GM23338 (cell line): ENCODE data around the gene SPRY2. TPM values are rescaled to one million over a fixed set of nuclear protein-coding genes. Genes with fewer than 3 reads are reported as not detected.

Experiments
- ATAC-seq: fragments of 200-7000 bp; cut with Tn5 transposase; 3 replicates; pipeline ENCODE4 v1.9.1; 2020
- DNase-seq: peaks from one replicate; pipeline ENCODE4 v3.0.0-alpha.2; 2015; ENCODE audit warnings: low spot score
- H2AFZ ChIP-seq: fragments of 200-600 bp; sonication (generic); 2 replicates; pipeline ENCODE4 v1.8.0; 2016; ENCODE audit warnings: antibody characterized with exemption, mild to moderate bottlenecking, moderate library complexity
- H3F3A ChIP-seq: fragments of 200-600 bp; sonication (generic); replicated peaks from 2 replicates; pipeline ENCODE4 v1.8.0; 2017; ENCODE audit warnings: antibody characterized with exemption, mixed run types, low read depth
- H3K27ac ChIP-seq: fragments of 200-600 bp; sonication (generic); 2 replicates; pipeline ENCODE4 v1.6.1; 2016; ENCODE audit warnings: low read depth
- H3K27me3 ChIP-seq: fragments of 200-600 bp; sonication (generic); 2 replicates; pipeline ENCODE4 v1.8.0; 2016; ENCODE audit warnings: mild to moderate bottlenecking, mixed run types, moderate library complexity; ENCODE audit not compliant: insufficient read depth
- H3K36me3 ChIP-seq: fragments of 200-600 bp; sonication (generic); 2 replicates; pipeline ENCODE4 v1.8.0; 2016; ENCODE audit warnings: mild to moderate bottlenecking; ENCODE audit not compliant: insufficient read depth
- H3K4me1 ChIP-seq: fragments of 200-600 bp; sonication (generic); 2 replicates; pipeline ENCODE4 v1.8.0; 2016; ENCODE audit warnings: mild to moderate bottlenecking, moderate library complexity; ENCODE audit not compliant: insufficient read depth
- H3K4me2 ChIP-seq: fragments of 200-600 bp; sonication (generic); 2 replicates; pipeline ENCODE4 v1.7.1; 2017; ENCODE audit warnings: mixed run types
- H3K4me3 ChIP-seq: fragments of 200-600 bp; sonication (generic); 2 replicates; pipeline ENCODE4 v1.6.1; 2016; ENCODE audit warnings: mixed run types
- H3K79me2 ChIP-seq: fragments of 200-600 bp; sonication (generic); replicated peaks from 2 replicates; pipeline ENCODE4 v1.8.0; 2017; ENCODE audit warnings: mild to moderate bottlenecking; ENCODE audit not compliant: insufficient read depth
- H3K9me2 ChIP-seq: fragments of 200-600 bp; sonication (generic); 2 replicates; pipeline ENCODE4 v1.8.0; 2017; ENCODE audit not compliant: insufficient read depth
- H4K20me1 ChIP-seq: fragments of 200-600 bp; sonication (generic); replicated peaks from 2 replicates; pipeline ENCODE4 v1.8.0; 2017; ENCODE audit warnings: mild to moderate bottlenecking; ENCODE audit not compliant: insufficient read depth
- H3K27ac Mint-ChIP-seq: 2 replicates; pipeline ENCODE4 v1.8.0; 2020; ENCODE audit warnings: inconsistent platforms, mild to moderate bottlenecking, moderate library complexity, mixed read lengths
- H3K27me3 Mint-ChIP-seq: 3 replicates; pipeline ENCODE4 v1.8.0; 2022; ENCODE audit warnings: low read depth, mild to moderate bottlenecking, moderate library complexity, mixed read lengths, inconsistent platforms; ENCODE audit not compliant: insufficient read depth, poor library complexity
- H3K36me3 Mint-ChIP-seq: 3 replicates; pipeline ENCODE4 v1.8.0; 2021; ENCODE audit warnings: low read depth, mild to moderate bottlenecking, inconsistent platforms, moderate library complexity, mixed read lengths
- H3K4me1 Mint-ChIP-seq: 3 replicates; pipeline ENCODE4 v1.8.0; 2020; ENCODE audit warnings: mild to moderate bottlenecking, inconsistent platforms, mixed read lengths
- H3K4me3 Mint-ChIP-seq: 3 replicates; pipeline ENCODE4 v1.8.0; 2021; ENCODE audit warnings: moderate library complexity, mild to moderate bottlenecking, inconsistent platforms, mixed read lengths
- H3K9me3 Mint-ChIP-seq: 3 replicates; pipeline ENCODE4 v1.8.0; 2020; ENCODE audit warnings: moderate library complexity, mild to moderate bottlenecking, inconsistent platforms, mixed read lengths
- CREB1 ChIP-seq: fragments of 250-450 bp; sonication (Bioruptor Pico); IDR thresholded peaks from 2 replicates; pipeline ENCODE4 v1.5.0; 2020; ENCODE audit warnings: low read depth, mild to moderate bottlenecking, moderate library complexity
- CTCF ChIP-seq, 2 experiments: fragments of 200-600 bp in 1 of 2; sonication (generic) in 1 of 2; conservative IDR thresholded peaks; 2 replicates each; pipeline versions ENCODE4 v1.5.1 to v1.6.1; 2016 to 2017; ENCODE audit warnings: antibody characterized with exemption in 2 of 2, low read depth in 2 of 2, mild to moderate bottlenecking in 2 of 2, moderate library complexity in 1 of 2
- ETS1 ChIP-seq: IDR thresholded peaks from 2 replicates; pipeline ENCODE4 v1.6.1; 2016; ENCODE audit warnings: antibody characterized with exemption
- ZNF331 ChIP-seq: fragments of 250-450 bp; sonication (Bioruptor Pico); IDR thresholded peaks from 2 replicates; pipeline ENCODE4 v1.5.0; 2020; ENCODE audit warnings: low read depth, mild to moderate bottlenecking, moderate library complexity
- ZNF462 ChIP-seq: fragments of 250-450 bp; sonication (Bioruptor Pico); IDR thresholded peaks from 2 replicates; pipeline ENCODE4 v1.5.0; 2020; ENCODE audit warnings: mild to moderate bottlenecking, moderate library complexity
- polyA plus RNA-seq: library from polyadenylated mRNA; unstranded; fragments of >200 nt; fragmentation: Nextera tagmentation; extraction: Ambion mirVana; gene quantifications from 2 replicates; pipeline ENCODE4 v1.2.1, GENCODE V29; 2016
- total RNA-seq: library from RNA; depleted of rRNA; stranded (reverse); fragments of >200 nt; shearing (Covaris generic); gene quantifications from 2 replicates; pipeline ENCODE4 v1.2.3, GENCODE V29; 2014

The SPRY2 gene
- total and polyA plus RNA-seq, 2 experiments from 2014 or later = 21.5 to 39.1 TPM

GRCh38 chr13:80390338-80390737 lies 49.4 kb upstream of the SPRY2 start (continued):
- TF ChIP-seq CTCF (conservative IDR thresholded peaks at IDR 0.05; ENCODE audit: low read depth in 2 of 2) (no peak), ZNF462 (no peak), ETS1 (no peak)

GRCh38 chr13:80389073-80390038 lies 48.4 kb upstream of the SPRY2 start:
- Histone ChIP-seq H4K20me1 (no peaks in the 10 kb centered on the region), H3K36me3 (no peaks in the 10 kb centered on the region), H3K9me2 (no peaks in the 10 kb centered on the region), H3K27me3 (no peaks in the 10 kb centered on the region), H2AFZ (no peak overlapping the region), H3K4me1 (no peaks in the 10 kb centered on the region), H3K4me2 (no peak overlapping the region), H3K27ac (no peak overlapping the region), H3K79me2 (no peaks in the 10 kb centered on the region), H3K4me3 (no peak overlapping the region), H3F3A (no peaks in the 10 kb centered on the region)
- H3K27me3 Mint-ChIP-seq = no peaks in the 10 kb centered on the region
- no peak overlapping the region for H3K4me3 Mint-ChIP-seq
- ATAC-seq = no peak
- H3K9me3 Mint-ChIP-seq = peaks cover 13% of the 10 kb centered on the region; the same call in 2 of the 3 replicates
- no peaks in the 10 kb centered on the region for H3K4me1 Mint-ChIP-seq
- no peak overlapping the region for H3K27ac Mint-ChIP-seq
- DNase-seq = no peak
- peaks cover 3% of the 10 kb centered on the region; the same call in 2 of the 3 replicates for H3K36me3 Mint-ChIP-seq
- TF ChIP-seq ZNF331 (CRISPR knock-in tag) (no peak), CREB1 (CRISPR knock-in tag) (no peak)
